Measurements from ENCODE around the gene MSTN. TPM values are rescaled to one million over a fixed set of nuclear protein-coding genes. Genes with fewer than 3 reads are reported as not detected.

MSTN gene
- total RNA-seq (2014; rRNA removed; shearing (Covaris generic)): not detected in 2 replicates
- polyA plus RNA-seq (2015; cell fraction: cytosol; rRNA removed): not detected in 2 replicates
- polyA plus RNA-seq (2015; cell fraction: nucleus; rRNA removed): 0.06 TPM in 1 of 2 replicates, not detected in the other

- no peak for DNase-seq (ENCODE audit: low read depth, low spot score)
- in situ Hi-C loops (cut with HindIII; ENCODE audit: low pct_unique_long_range_greater_than_20kb, low sequenced_read_pairs): no loop called here
Observed at GRCh38 chr2:190062601-190063000, at the start of gene MSTN. MSTN (minus strand) TSS chr2:190062729; CDS start chr2:190062596, 133 bp downstream.

GRCh38 chr2:190111166-190111565 lies 48.6 kb upstream of the MSTN start:
- no peak for DNase-seq (ENCODE audit: low read depth, low spot score)
- in situ Hi-C loops (cut with HindIII; ENCODE audit: low pct_unique_long_range_greater_than_20kb, low sequenced_read_pairs): no loop called here

GRCh38 chr2:190110699-190111098 lies 48.2 kb upstream of the MSTN start:
- no peak for DNase-seq (ENCODE audit: low read depth, low spot score)
- in situ Hi-C loops (cut with HindIII; ENCODE audit: low pct_unique_long_range_greater_than_20kb, low sequenced_read_pairs): no loop called here

GRCh38 chr2:190110131-190110530 lies 47.6 kb upstream of the MSTN start:
- no peak for DNase-seq (ENCODE audit: low read depth, low spot score)

GRCh38 chr2:190107409-190107808 lies 44.9 kb upstream of the MSTN start:
- no peak for DNase-seq (ENCODE audit: low read depth, low spot score)
- in situ Hi-C loops (cut with HindIII; ENCODE audit: low pct_unique_long_range_greater_than_20kb, low sequenced_read_pairs): no loop called here

More at GRCh38 chr2:190110131-190110530, 47.6 kb upstream of the MSTN start:
- in situ Hi-C loops (cut with HindIII; ENCODE audit: low pct_unique_long_range_greater_than_20kb, low sequenced_read_pairs): no loop called here

- no peak for DNase-seq (ENCODE audit: low read depth, low spot score)
- in situ Hi-C loops (cut with HindIII; ENCODE audit: low pct_unique_long_range_greater_than_20kb, low sequenced_read_pairs): no loop called here
Observed at GRCh38 chr2:190106783-190107182, 44.3 kb upstream of the MSTN start.

GRCh38 chr2:190105554-190105953 lies 43.0 kb upstream of the MSTN start:
- DNase-seq (ENCODE audit: low read depth, low spot score): peak; percentile 67
- in situ Hi-C loops (cut with HindIII; ENCODE audit: low pct_unique_long_range_greater_than_20kb, low sequenced_read_pairs): no loop called here

GRCh38 chr2:190103144-190103543 lies 40.6 kb upstream of the MSTN start:
- in situ Hi-C loops (cut with HindIII; ENCODE audit: low pct_unique_long_range_greater_than_20kb, low sequenced_read_pairs): no loop called here
- no peak for DNase-seq (ENCODE audit: low read depth, low spot score)

GRCh38 chr2:190099890-190100697 lies 37.6 kb upstream of the MSTN start:
- DNase-seq (ENCODE audit: low read depth, low spot score): no peak
- in situ Hi-C loops (cut with HindIII; ENCODE audit: low pct_unique_long_range_greater_than_20kb, low sequenced_read_pairs): no loop called here

GRCh38 chr2:190098851-190099250 lies 36.3 kb upstream of the MSTN start:
- DNase-seq (ENCODE audit: low read depth, low spot score): no peak
- in situ Hi-C loops (cut with HindIII; ENCODE audit: low pct_unique_long_range_greater_than_20kb, low sequenced_read_pairs): no loop called here

GRCh38 chr2:190097115-190097514 lies 34.6 kb upstream of the MSTN start:
- DNase-seq (ENCODE audit: low read depth, low spot score): no peak
- in situ Hi-C loops (cut with HindIII; ENCODE audit: low pct_unique_long_range_greater_than_20kb, low sequenced_read_pairs): no loop called here

GRCh38 chr2:190094316-190094871 lies 31.9 kb upstream of the MSTN start:
- DNase-seq (ENCODE audit: low read depth, low spot score): no peak
- in situ Hi-C loops (cut with HindIII; ENCODE audit: low pct_unique_long_range_greater_than_20kb, low sequenced_read_pairs): no loop called here

- DNase-seq (ENCODE audit: low read depth, low spot score): peak; percentile 56
- in situ Hi-C loops (cut with HindIII; ENCODE audit: low pct_unique_long_range_greater_than_20kb, low sequenced_read_pairs): no loop called here
Observed at GRCh38 chr2:190093793-190094192, 31.3 kb upstream of the MSTN start.

- DNase-seq (ENCODE audit: low read depth, low spot score): no peak
- in situ Hi-C loops (cut with HindIII; ENCODE audit: low pct_unique_long_range_greater_than_20kb, low sequenced_read_pairs): no loop called here
Observed at GRCh38 chr2:190090148-190090547, 27.6 kb upstream of the MSTN start.

- peak; percentile 88 for DNase-seq (ENCODE audit: low read depth, low spot score)
- in situ Hi-C loops (cut with HindIII; ENCODE audit: low pct_unique_long_range_greater_than_20kb, low sequenced_read_pairs): no loop called here
Observed at GRCh38 chr2:190088917-190089316, 26.4 kb upstream of the MSTN start.

GRCh38 chr2:190084704-190085103 lies 22.2 kb upstream of the MSTN start:
- no peak for DNase-seq (ENCODE audit: low read depth, low spot score)
- in situ Hi-C loops (cut with HindIII; ENCODE audit: low pct_unique_long_range_greater_than_20kb, low sequenced_read_pairs): no loop called here

- in situ Hi-C loops (cut with HindIII; ENCODE audit: low pct_unique_long_range_greater_than_20kb, low sequenced_read_pairs): no loop called here
- DNase-seq (ENCODE audit: low read depth, low spot score): no peak
Observed at GRCh38 chr2:190082118-190082517, 19.6 kb upstream of the MSTN start.

- no peak for DNase-seq (ENCODE audit: low read depth, low spot score)
- in situ Hi-C loops (cut with HindIII; ENCODE audit: low pct_unique_long_range_greater_than_20kb, low sequenced_read_pairs): no loop called here
Observed at GRCh38 chr2:190080527-190081049, 18.1 kb upstream of the MSTN start.

GRCh38 chr2:190079160-190079559 lies 16.6 kb upstream of the MSTN start:
- in situ Hi-C loops (cut with HindIII; ENCODE audit: low pct_unique_long_range_greater_than_20kb, low sequenced_read_pairs): no loop called here
- DNase-seq (ENCODE audit: low read depth, low spot score): no peak
